ENCODE results near the gene DPY30.

DNA sequence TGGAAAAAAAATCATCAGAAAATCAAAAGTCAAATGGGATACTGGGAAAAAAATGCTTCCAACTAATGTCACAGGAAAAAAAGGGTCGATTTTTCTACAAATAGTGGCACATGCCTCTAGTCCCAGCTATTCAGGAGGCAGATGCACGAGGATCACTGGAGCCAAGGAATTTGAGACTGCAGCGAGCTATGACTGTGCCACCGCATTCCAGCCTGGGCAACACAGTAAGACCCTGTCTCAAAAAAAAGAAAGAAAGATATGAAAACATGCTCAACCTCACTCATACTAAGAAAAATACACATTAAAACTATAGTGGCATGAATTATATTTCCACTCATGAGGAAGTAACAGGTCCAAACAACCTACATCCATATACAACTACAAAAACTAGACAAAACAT is 46.7 kb downstream of the DPY30 start:
- TF ChIP-seq, protein P1, sequence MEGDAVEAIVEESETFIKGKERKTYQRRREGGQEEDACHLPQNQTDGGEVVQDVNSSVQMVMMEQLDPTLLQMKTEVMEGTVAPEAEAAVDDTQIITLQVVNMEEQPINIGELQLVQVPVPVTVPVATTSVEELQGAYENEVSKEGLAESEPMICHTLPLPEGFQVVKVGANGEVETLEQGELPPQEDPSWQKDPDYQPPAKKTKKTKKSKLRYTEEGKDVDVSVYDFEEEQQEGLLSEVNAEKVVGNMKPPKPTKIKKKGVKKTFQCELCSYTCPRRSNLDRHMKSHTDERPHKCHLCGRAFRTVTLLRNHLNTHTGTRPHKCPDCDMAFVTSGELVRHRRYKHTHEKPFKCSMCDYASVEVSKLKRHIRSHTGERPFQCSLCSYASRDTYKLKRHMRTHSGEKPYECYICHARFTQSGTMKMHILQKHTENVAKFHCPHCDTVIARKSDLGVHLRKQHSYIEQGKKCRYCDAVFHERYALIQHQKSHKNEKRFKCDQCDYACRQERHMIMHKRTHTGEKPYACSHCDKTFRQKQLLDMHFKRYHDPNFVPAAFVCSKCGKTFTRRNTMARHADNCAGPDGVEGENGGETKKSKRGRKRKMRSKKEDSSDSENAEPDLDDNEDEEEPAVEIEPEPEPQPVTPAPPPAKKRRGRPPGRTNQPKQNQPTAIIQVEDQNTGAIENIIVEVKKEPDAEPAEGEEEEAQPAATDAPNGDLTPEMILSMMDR (IDR thresholded peaks at IDR 0.05) = no peak
- no peak for TF ChIP-seq POLR2A (IDR thresholded peaks at IDR 0.05)
